GM19397 (cell line): ENCODE measurements around the gene MYEOV.

Experiments used
- ATAC-seq: cut with Tn5 transposase; IDR thresholded peaks from one replicate; pipeline ENCODE4 v1.9.1; 2021; ENCODE audit warnings: mild to moderate bottlenecking, moderate library complexity; ENCODE audit not compliant: unreplicated experiment

MYEOV gene

GRCh38 chr11:69339041-69339733 is 45.2 kb downstream of the MYEOV start:
- no peak for ATAC-seq

- no peak for ATAC-seq
These were observed 46.1 kb downstream of the MYEOV start for GRCh38 chr11:69339983-69340565.

- no peak for ATAC-seq
These were observed 48.8 kb downstream of the MYEOV start for GRCh38 chr11:69342588-69343330.

GRCh38 chr11:69343401-69344321 is 49.7 kb downstream of the MYEOV start:
- no peak for ATAC-seq

GRCh38 chr11:69344570-69345145 is 50.7 kb downstream of the MYEOV start:
- no peak for ATAC-seq
